Measurements from ENCODE around the gene DUSP22. TPM values are rescaled to one million over a fixed set of nuclear protein-coding genes. Genes with fewer than 3 reads are reported as not detected.

Gene DUSP22
- total RNA-seq, 6 donors from 2014 or later: 49.9 to 108 (median 63.8) TPM

GRCh38 chr6:399785-400534 lies 107.7 kb downstream of the DUSP22 start:
- ATAC-seq (ENCODE audit: low FRiP score in 2 of 2) (no peak), DNase-seq (no peak)
- Histone ChIP-seq H3K36me3 (no peaks in the 10 kb centered on the region), H3K27me3 (no peaks in the 10 kb centered on the region), H3K27ac (no peak overlapping the region), H3K4me1 (no peaks in the 10 kb centered on the region), H3K4me3 (no peak overlapping the region), H3K9me3 (no peaks in the 10 kb centered on the region)
- WGBS, 2 donors: 58 to 66% methylated on average over 11 of the region's 11 CpGs
- TF ChIP-seq EP300 (IDR thresholded peaks at IDR 0.05): no peak
- no peak for TF ChIP-seq POLR2A (IDR thresholded peaks at IDR 0.05)
- no peak for TF ChIP-seq POLR2AphosphoS5 (IDR thresholded peaks at IDR 0.05)
- no peak for TF ChIP-seq CTCF (IDR thresholded peaks at IDR 0.05)

DNA sequence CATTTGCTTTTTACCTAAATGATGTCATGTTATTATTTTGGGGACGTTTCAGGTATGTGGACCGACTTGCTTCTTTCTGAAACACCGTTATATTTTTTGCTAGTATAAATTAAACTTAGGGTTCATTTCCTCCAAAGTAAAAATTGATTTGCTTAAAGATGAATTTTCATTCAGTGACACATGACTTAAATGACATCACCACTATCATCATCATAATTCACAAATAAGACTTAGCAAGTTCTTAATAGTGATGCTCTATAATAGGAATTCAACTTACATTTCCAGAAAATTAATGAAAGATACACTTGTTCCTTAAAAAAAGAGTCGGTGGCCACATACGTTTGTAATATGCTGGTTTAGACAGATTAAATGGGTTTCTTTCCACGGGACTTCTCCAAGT lies 108.5 kb downstream of the DUSP22 start:
- no peaks in the 10 kb centered on the region for H3K4me1 ChIP-seq
- H3K27me3 ChIP-seq: no peaks in the 10 kb centered on the region
- no peak overlapping the region for H3K4me3 ChIP-seq
- DNase-seq (no peak), ATAC-seq (ENCODE audit: low FRiP score in 2 of 2) (no peak)
- no peak overlapping the region for H3K27ac ChIP-seq
- no peaks in the 10 kb centered on the region for H3K36me3 ChIP-seq
- H3K9me3 ChIP-seq: no peaks in the 10 kb centered on the region
- no peak for TF ChIP-seq POLR2AphosphoS5 (IDR thresholded peaks at IDR 0.05)
- no peak for TF ChIP-seq EP300 (IDR thresholded peaks at IDR 0.05)
- WGBS, 2 donors: 89 to 90% methylated on average over 6 of the region's 6 CpGs

Other genes starting within 250 kb of the DUSP22 start
- gene IRF4, start 99.3 kb downstream of the DUSP22 start, total RNA-seq: 10 to 100 TPM in 1 of 6 donors, 1 to 10 TPM in 5; 1.6 to 10.5 (median 5.9) TPM

Data from upper lobe of left lung (tissue), 6 donors.